ENCODE results near the gene KLF17.

Gene KLF17

DNA sequence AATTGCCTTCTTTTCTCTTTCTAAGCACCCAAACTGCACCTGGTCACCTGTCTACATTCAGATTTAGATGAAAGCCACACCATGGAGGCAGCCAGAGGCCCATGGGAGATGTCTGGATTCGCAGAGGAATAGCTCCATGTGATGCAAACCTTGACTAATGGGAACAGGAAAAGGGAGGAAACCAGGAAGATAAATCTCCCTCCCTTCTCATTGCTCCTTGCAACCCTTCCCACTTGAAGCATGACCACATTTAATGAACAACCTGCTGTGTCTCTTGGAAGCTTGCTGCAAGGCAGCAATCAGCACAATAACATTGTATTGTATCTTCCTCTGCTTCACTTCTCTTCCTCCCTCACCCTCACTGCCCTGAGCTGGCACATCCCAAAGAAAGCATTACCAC is 42.6 kb upstream of the KLF17 start:
- TF ChIP-seq, protein P1, sequence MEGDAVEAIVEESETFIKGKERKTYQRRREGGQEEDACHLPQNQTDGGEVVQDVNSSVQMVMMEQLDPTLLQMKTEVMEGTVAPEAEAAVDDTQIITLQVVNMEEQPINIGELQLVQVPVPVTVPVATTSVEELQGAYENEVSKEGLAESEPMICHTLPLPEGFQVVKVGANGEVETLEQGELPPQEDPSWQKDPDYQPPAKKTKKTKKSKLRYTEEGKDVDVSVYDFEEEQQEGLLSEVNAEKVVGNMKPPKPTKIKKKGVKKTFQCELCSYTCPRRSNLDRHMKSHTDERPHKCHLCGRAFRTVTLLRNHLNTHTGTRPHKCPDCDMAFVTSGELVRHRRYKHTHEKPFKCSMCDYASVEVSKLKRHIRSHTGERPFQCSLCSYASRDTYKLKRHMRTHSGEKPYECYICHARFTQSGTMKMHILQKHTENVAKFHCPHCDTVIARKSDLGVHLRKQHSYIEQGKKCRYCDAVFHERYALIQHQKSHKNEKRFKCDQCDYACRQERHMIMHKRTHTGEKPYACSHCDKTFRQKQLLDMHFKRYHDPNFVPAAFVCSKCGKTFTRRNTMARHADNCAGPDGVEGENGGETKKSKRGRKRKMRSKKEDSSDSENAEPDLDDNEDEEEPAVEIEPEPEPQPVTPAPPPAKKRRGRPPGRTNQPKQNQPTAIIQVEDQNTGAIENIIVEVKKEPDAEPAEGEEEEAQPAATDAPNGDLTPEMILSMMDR (IDR thresholded peaks at IDR 0.05; ENCODE audit: borderline replicate concordance, control extremely low read depth, extremely low read depth, insufficient read depth, missing control alignments), result no peak
- in situ Hi-C loops (cut with MboI; ENCODE audit: low sequenced_read_pairs, unreplicated experiment), result no loop called here
- DNase-seq (ENCODE audit: low spot score), result no peak

DNA sequence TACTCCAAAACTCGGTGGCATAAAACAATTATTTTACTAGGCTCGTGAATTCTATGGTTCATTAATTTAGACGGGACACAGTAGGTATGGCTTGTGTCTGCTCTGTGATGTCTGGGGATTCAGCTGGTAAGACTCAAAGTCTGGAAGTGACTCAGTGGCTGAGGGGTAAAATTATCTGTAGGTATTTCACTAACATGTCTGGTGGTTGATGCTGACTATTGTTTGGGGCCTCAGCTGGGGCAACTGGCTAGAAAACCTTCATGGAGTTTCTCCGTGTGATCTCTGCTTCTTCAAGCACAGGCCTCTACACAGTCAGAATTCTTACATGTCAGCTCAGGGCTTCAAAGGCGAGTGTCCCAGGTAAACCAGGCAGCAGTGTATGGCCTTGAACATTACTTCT is 41.2 kb upstream of the KLF17 start:
- TF ChIP-seq, protein P1 (IDR thresholded peaks at IDR 0.05; ENCODE audit: borderline replicate concordance, control extremely low read depth, extremely low read depth, insufficient read depth, missing control alignments), result no peak
- in situ Hi-C loops (cut with MboI; ENCODE audit: low sequenced_read_pairs, unreplicated experiment), result no loop called here
- no peak for DNase-seq (ENCODE audit: low spot score)

DNA sequence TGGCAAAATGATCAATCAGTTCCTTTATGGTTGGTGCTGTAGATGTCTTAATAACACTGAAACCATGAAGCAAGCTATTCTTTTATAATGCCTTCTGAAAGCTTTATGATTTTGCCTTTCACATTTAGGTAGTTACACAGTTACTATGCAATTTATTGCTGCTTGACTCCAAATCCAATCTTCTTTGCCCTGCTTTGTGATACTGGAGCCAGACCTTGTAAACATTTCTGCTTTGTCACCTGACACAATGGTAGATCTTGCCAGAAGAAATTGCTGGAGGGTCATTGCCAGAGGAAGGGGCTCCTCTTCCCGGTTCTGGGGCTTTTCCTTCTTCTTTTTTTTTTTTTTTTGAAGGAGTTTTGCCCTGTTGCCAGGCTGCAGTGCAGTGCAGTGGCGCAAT is 40.5 kb upstream of the KLF17 start:
- TF ChIP-seq, protein P1 (IDR thresholded peaks at IDR 0.05; ENCODE audit: borderline replicate concordance, control extremely low read depth, extremely low read depth, insufficient read depth, missing control alignments), result no peak
- in situ Hi-C loops (cut with MboI; ENCODE audit: low sequenced_read_pairs, unreplicated experiment), result no loop called here
- DNase-seq (ENCODE audit: low spot score), result no peak

DNA sequence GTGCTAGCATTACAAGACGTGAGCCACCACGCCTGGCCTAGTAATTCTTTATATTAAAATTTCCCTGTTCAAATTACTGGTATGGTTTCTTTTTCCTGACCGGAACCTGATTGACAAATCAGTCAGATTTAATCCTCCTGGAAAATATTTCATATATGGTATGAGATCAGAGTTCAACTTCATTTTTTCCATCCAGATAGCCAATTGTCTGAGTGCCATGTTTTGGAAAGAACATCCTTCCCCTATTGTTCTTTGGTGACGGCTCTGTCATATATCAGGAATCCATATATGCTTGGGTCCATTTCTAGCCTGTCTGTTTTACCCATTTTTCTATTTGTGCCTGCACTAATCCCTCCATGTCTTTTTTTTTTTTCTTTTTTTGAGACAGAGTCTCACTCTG is 39.1 kb upstream of the KLF17 start:
- TF ChIP-seq, protein P1 (IDR thresholded peaks at IDR 0.05; ENCODE audit: borderline replicate concordance, control extremely low read depth, extremely low read depth, insufficient read depth, missing control alignments), result no peak
- DNase-seq (ENCODE audit: low spot score), result no peak
- in situ Hi-C loops (cut with MboI; ENCODE audit: low sequenced_read_pairs, unreplicated experiment), result no loop called here

DNA sequence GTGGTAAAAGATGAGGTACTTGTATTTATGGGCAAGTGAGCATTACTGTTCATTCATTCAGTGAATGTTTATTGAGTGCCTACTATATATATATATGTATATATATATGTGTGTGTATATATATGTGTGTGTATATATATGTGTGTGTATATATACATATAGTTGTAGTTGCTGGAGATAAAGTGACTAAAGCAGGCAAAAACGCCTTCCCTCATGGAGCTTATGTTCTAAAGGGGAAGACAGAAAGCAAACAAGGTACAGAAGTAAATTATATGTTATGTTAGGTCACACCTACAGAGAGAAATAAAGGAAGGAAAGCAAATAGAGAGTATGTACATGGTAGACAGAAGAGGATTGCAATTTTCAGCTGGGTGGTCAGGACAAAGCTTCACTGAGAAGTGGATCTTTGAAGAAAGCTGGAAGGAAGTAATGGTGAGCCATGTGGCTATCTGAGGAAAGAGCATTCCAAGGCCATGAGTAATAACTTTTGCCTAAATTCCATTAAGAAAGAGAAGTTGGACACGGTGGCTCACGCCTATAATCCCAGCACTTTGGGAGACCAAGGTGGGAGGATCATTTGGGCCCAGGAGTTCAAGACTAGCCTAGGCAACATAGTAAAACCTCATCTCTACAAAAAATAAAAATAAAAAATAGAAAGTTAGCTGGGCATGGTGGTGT is 33.5 kb upstream of the KLF17 start:
- TF ChIP-seq, protein P1 (IDR thresholded peaks at IDR 0.05; ENCODE audit: borderline replicate concordance, control extremely low read depth, extremely low read depth, insufficient read depth, missing control alignments), result no peak
- no peak for DNase-seq (ENCODE audit: low spot score)
- in situ Hi-C loops (cut with MboI; ENCODE audit: low sequenced_read_pairs, unreplicated experiment), result no loop called here

DNA sequence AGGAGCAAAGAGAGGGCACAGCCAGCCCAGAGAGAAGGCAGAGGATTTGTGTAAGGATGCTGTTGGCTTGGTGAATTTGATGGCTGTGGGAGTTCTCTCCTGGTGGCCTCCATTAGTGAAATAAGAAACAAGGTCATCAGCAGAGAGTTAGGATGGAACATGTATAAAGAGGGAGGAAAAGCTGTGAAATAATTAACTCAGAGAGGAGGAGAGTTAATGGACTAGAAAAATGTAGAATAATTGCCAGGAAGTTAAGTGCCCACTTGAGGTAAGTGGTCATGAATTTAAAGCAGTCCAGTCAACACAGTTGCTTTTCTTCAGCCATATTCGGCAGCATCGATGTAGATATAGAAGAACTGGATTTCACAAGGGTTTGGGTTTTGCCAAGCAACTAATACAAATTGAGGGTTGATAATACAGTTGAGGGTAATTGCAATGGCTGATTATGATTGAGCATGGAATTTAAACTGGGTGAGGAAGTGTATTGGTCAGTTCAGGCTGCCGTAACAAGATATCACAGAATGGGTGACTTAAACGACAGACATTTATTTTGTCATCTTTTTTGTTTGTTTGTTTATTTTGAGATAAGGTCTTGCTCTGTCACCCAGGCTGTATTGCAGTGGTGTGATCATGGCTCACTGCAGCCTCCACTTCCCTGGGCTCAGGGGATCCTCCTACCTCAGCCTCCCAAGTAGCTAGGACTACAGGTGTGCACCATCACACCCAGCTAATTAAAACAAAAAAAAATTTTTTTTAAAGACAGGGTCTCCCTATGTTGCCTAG is 31.7 kb upstream of the KLF17 start:
- TF ChIP-seq, protein P1 (IDR thresholded peaks at IDR 0.05; ENCODE audit: borderline replicate concordance, control extremely low read depth, extremely low read depth, insufficient read depth, missing control alignments), result no peak
- in situ Hi-C loops (cut with MboI; ENCODE audit: low sequenced_read_pairs, unreplicated experiment), result no loop called here
- no peak for DNase-seq (ENCODE audit: low spot score)
